A673 (cell line): ENCODE results near the gene RAB38. TPM values are rescaled to one million over a fixed set of nuclear protein-coding genes. Genes with fewer than 3 reads are reported as not detected.

Experiments
- BruUV-seq: library from RNA; stranded (reverse); fragments of 400-500 nt; replicated peaks from 2 replicates; lab custom pipeline; 2021; lab: Mats Ljungman, UMichigan
- CTCF ChIA-PET: fragments of 300-600 bp; sonication (Branson Sonifier 250); formaldehyde crosslinking; loops from one replicate; lab custom pipeline; 2022; ENCODE audit warnings: antibody characterized with exemption; lab: Charles Lee
- POLR2A ChIA-PET: fragments of 300-600 bp; sonication (Branson Sonifier 250); formaldehyde crosslinking; loops from one replicate; lab custom pipeline; 2022; ENCODE audit warnings: antibody characterized with exemption; ENCODE audit not compliant: low non-redundant PET; lab: Charles Lee
- DNase-seq: peaks from one replicate; pipeline ENCODE4 v3.0.0-alpha.2; 2015; ENCODE audit warnings: low spot score
- H3K27ac ChIP-seq: fragments of 200-600 bp; sonication (generic); 2 replicates; pipeline ENCODE4 v1.5.1; 2016; ENCODE audit warnings: mixed run types, low read depth, mild to moderate bottlenecking, mixed read lengths, antibody characterized with exemption, low read length; ENCODE audit not compliant: poor library complexity, severe bottlenecking
- H3K27me3 ChIP-seq: fragments of 200-600 bp; sonication (generic); replicated peaks from 2 replicates; pipeline ENCODE4 v1.6.1; 2017; ENCODE audit warnings: mixed run types, low read depth, mild to moderate bottlenecking, mixed read lengths, antibody characterized with exemption, low read length; ENCODE audit not compliant: insufficient read depth, poor library complexity
- H3K36me3 ChIP-seq: fragments of 200-600 bp; sonication (generic); 2 replicates; pipeline ENCODE4 v1.6.1; 2016; ENCODE audit warnings: mixed run types, mild to moderate bottlenecking, mixed read lengths, antibody characterized with exemption, low read length; ENCODE audit not compliant: insufficient read depth, poor library complexity, severe bottlenecking
- H3K4me1 ChIP-seq: fragments of 200-600 bp; sonication (generic); 2 replicates; pipeline ENCODE4 v1.6.1; 2017; ENCODE audit warnings: mixed run types, mild to moderate bottlenecking, mixed read lengths, antibody characterized with exemption, low read length; ENCODE audit not compliant: insufficient read depth, poor library complexity, severe bottlenecking
- H3K4me3 ChIP-seq: fragments of 200-600 bp; sonication (generic); 2 replicates; pipeline ENCODE4 v1.5.1; 2016; ENCODE audit warnings: low read depth, mixed run types, mild to moderate bottlenecking, mixed read lengths, low read length; ENCODE audit not compliant: poor library complexity, severe bottlenecking
- H3K9me3 ChIP-seq: fragments of 200-600 bp; sonication (generic); 2 replicates; pipeline ENCODE4 v1.6.1; 2016; ENCODE audit warnings: mixed run types, low read depth, mild to moderate bottlenecking, mixed read lengths, antibody characterized with exemption, low read length; ENCODE audit not compliant: poor library complexity, severe bottlenecking
- CTCF ChIP-seq: fragments of 300-800, 200-600 bp; sonication (generic); conservative IDR thresholded peaks from 2 replicates; pipeline ENCODE4 v1.5.1; 2017; ENCODE audit warnings: low read depth, mild to moderate bottlenecking, antibody characterized with exemption, low read length, moderate library complexity, mixed read lengths
- EZH2 ChIP-seq: fragments of 200-600 bp; sonication (generic); IDR thresholded peaks from 2 replicates; pipeline ENCODE4 v1.6.1; 2017; ENCODE audit warnings: borderline replicate concordance, low read depth, mild to moderate bottlenecking, mixed read lengths, antibody characterized with exemption, low read length; ENCODE audit not compliant: poor library complexity, severe bottlenecking
- intact Hi-C: fragments of 100-400 bp; cut with micrococcal nuclease; formaldehyde crosslinking; loops from one replicate; pipeline ENCODE4 v1.10.0; 2022; ENCODE audit not compliant: unreplicated experiment
- total RNA-seq: library from RNA; stranded (reverse); gene quantifications from 2 replicates; pipeline ENCODE4 v1.2.3, GENCODE V29; 2021

RAB38 gene
- total RNA-seq, 1 experiment from 2014 or later = 1.6 TPM

DNA sequence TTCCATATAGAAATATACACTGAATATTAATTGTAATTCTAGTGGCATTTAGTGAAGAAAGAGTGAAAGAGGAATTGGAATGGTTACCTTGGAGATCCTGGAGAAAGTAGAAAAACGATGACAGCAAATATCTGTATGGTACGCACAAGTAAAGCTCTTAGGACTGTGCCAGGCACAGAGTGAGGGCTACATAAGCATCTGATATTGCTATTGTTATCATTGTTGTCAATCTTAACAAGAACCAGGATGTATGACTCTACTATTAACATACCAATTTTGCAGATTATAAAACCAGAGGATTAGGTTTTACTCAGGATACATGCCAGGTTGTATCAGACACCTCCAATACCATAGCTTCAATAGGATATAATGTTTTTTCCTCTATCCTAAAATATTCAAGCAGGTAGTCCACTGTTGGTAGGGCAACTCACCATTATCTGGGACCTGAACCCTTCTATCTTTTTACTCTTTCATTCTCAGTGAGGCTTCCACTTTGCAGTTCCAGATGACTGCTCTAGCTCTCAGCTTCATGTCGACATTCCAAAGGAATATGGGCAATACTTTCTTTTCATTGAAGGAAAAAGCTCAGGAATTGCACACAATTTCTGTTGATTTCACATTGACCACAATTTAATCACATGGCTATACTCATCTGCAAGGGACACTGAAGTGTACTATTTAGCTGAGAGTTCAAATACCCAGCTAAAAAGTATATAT, 73.2 kb downstream of the RAB38 start:
- Histone ChIP-seq H3K27me3 (peaks cover 23% of the 10 kb centered on the region), H3K4me1 (no peaks in the 10 kb centered on the region), H3K4me3 (no peak overlapping the region), H3K9me3 (no peaks in the 10 kb centered on the region), H3K27ac (no peak overlapping the region), H3K36me3 (no peaks in the 10 kb centered on the region)
- TF ChIP-seq CTCF (no peak), EZH2 (no peak)
- no peak for DNase-seq
- intact Hi-C loops = no loop called here
- BruUV-seq = no TSS peak
- CTCF ChIA-PET = no interaction called here
- POLR2A ChIA-PET = no interaction called here

- Histone ChIP-seq H3K27me3 (peaks cover 17% of the 10 kb centered on the region), H3K36me3 (no peaks in the 10 kb centered on the region), H3K9me3 (no peaks in the 10 kb centered on the region), H3K4me1 (no peaks in the 10 kb centered on the region), H3K4me3 (no peak overlapping the region), H3K27ac (no peak overlapping the region)
- ChIA-PET CTCF (no interaction called here), POLR2A (no interaction called here)
- no peak for TF ChIP-seq EZH2
- TF ChIP-seq CTCF = no peak
- DNase-seq = no peak
- intact Hi-C loops = no loop called here
- BruUV-seq = no TSS peak
Measured at GRCh38 chr11:88100151-88100550, 75.1 kb downstream of the RAB38 start.

GRCh38 chr11:88098289-88098688, 77.0 kb downstream of the RAB38 start:
- DNase-seq = no peak
- TF ChIP-seq EZH2 (no peak), CTCF (no peak)
- intact Hi-C loops = no loop called here
- Histone ChIP-seq H3K4me3 (no peak overlapping the region), H3K9me3 (no peaks in the 10 kb centered on the region), H3K4me1 (no peaks in the 10 kb centered on the region), H3K27ac (no peak overlapping the region), H3K27me3 (peaks cover 24% of the 10 kb centered on the region), H3K36me3 (no peaks in the 10 kb centered on the region)
- CTCF ChIA-PET = no interaction called here
- no TSS peak for BruUV-seq
- POLR2A ChIA-PET = no interaction called here
